PC-3 (cell line): ENCODE results near the gene SHC4. TPM values are rescaled to one million over a fixed set of nuclear protein-coding genes. Genes with fewer than 3 reads are reported as not detected.

ENCODE experiments used
- ATAC-seq: fragments of 200-7000 bp; cut with Tn5 transposase; 2 replicates; pipeline ENCODE4 v1.9.1; 2020; ENCODE audit warnings: mild to moderate bottlenecking, moderate library complexity
- BruUV-seq: library from RNA; stranded (reverse); fragments of 400-500 nt; replicated peaks from 2 replicates; lab custom pipeline; 2021; lab: Mats Ljungman, UMichigan
- CTCF ChIA-PET: fragments of 300-600 bp; sonication (Branson Sonifier 250); formaldehyde crosslinking; loops from one replicate; lab custom pipeline; 2022; ENCODE audit warnings: antibody characterized with exemption; lab: Charles Lee
- POLR2A ChIA-PET: fragments of 300-600 bp; sonication (Branson Sonifier 250); formaldehyde crosslinking; loops from one replicate; lab custom pipeline; 2022; ENCODE audit warnings: antibody characterized with exemption; ENCODE audit not compliant: unreplicated experiment; lab: Charles Lee
- DNase-seq: peaks from one replicate; pipeline ENCODE4 v3.0.0-alpha.2; 2015
- H2AFZ ChIP-seq: fragments of 300-600 bp; sonication (generic); 2 replicates; pipeline ENCODE4 v1.6.0; 2016; ENCODE audit warnings: antibody characterized with exemption, low read length
- H3F3A ChIP-seq: fragments of 300-600 bp; sonication (generic); one replicate; pipeline ENCODE4 v1.6.0; 2017; ENCODE audit warnings: antibody characterized with exemption, low read length, control low read depth, mild to moderate bottlenecking; ENCODE audit not compliant: unreplicated experiment
- H3K27ac ChIP-seq: fragments of 300-600 bp; sonication (generic); 2 replicates; pipeline ENCODE4 v1.5.1; 2016; ENCODE audit warnings: mild to moderate bottlenecking, low read length
- H3K27me3 ChIP-seq: fragments of 300-600 bp; sonication (generic); 2 replicates; pipeline ENCODE4 v1.6.1; 2016; ENCODE audit warnings: low read length, mixed read lengths
- H3K36me3 ChIP-seq: fragments of 300-600 bp; sonication (generic); 2 replicates; pipeline ENCODE4 v1.6.1; 2016; ENCODE audit warnings: low read depth, mixed run types, low read length, mixed read lengths
- H3K4me1 ChIP-seq: fragments of 300-600 bp; sonication (generic); 2 replicates; pipeline ENCODE4 v1.5.1; 2016; ENCODE audit warnings: low read length; ENCODE audit not compliant: insufficient read depth
- H3K4me2 ChIP-seq: fragments of 300-600 bp; sonication (generic); 2 replicates; pipeline ENCODE4 v1.6.0; 2016; ENCODE audit warnings: low read length
- H3K4me3 ChIP-seq: fragments of 300-600 bp; sonication (generic); 2 replicates; pipeline ENCODE4 v1.5.1; 2016; ENCODE audit warnings: mild to moderate bottlenecking, low read length, mixed read lengths
- H3K79me2 ChIP-seq: fragments of 300-600 bp; sonication (generic); 2 replicates; pipeline ENCODE4 v1.6.1; 2017; ENCODE audit warnings: low read length, mixed read lengths
- H3K9ac ChIP-seq: fragments of 300-600 bp; sonication (generic); 2 replicates; pipeline ENCODE4 v1.6.0; 2016; ENCODE audit warnings: mild to moderate bottlenecking, low read length
- H3K9me2 ChIP-seq: fragments of 300-600 bp; sonication (generic); replicated peaks from 2 replicates; pipeline ENCODE4 v1.6.1; 2016; ENCODE audit warnings: mixed run types, low read length, mixed read lengths
- H3K9me3 ChIP-seq: fragments of 300-600 bp; sonication (generic); 2 replicates; pipeline ENCODE4 v1.6.1; 2016; ENCODE audit warnings: low read length, mixed read lengths
- H4K20me1 ChIP-seq: fragments of 300-600 bp; sonication (generic); 2 replicates; pipeline ENCODE4 v1.6.1; 2016; ENCODE audit warnings: low read length, mixed read lengths
- EZH2 ChIP-seq: fragments of 300-600 bp; sonication (generic); IDR thresholded peaks from one replicate; pipeline ENCODE4 v1.6.1; 2017; ENCODE audit warnings: antibody characterized with exemption, mild to moderate bottlenecking, low read length; ENCODE audit not compliant: unreplicated experiment
- EZH2phosphoT487 ChIP-seq: fragments of 300-600 bp; sonication (generic); IDR thresholded peaks from 2 replicates; pipeline ENCODE4 v1.6.1; 2018; ENCODE audit warnings: mild to moderate bottlenecking, antibody characterized with exemption, low read length, borderline replicate concordance
- intact Hi-C: fragments of 100-400 bp; cut with micrococcal nuclease; formaldehyde crosslinking; loops from 2 replicates; pipeline ENCODE4 v1.9.0; 2023
- total RNA-seq: library from RNA; depleted of rRNA; stranded (reverse); fragments of >200 nt; gene quantifications from 2 replicates; pipeline ENCODE4 v1.2.3, GENCODE V29; 2014
- TF ChIP-seq, protein P1 (sequence below): fragments of 300-600 bp; sonication (generic); conservative IDR thresholded peaks from 2 replicates; pipeline ENCODE4 v1.5.1; 2017; ENCODE audit warnings: antibody characterized with exemption, low read depth, mild to moderate bottlenecking, low read length

Gene SHC4
- total RNA-seq, 1 experiment from 2014 or later = 2.4 TPM

DNA sequence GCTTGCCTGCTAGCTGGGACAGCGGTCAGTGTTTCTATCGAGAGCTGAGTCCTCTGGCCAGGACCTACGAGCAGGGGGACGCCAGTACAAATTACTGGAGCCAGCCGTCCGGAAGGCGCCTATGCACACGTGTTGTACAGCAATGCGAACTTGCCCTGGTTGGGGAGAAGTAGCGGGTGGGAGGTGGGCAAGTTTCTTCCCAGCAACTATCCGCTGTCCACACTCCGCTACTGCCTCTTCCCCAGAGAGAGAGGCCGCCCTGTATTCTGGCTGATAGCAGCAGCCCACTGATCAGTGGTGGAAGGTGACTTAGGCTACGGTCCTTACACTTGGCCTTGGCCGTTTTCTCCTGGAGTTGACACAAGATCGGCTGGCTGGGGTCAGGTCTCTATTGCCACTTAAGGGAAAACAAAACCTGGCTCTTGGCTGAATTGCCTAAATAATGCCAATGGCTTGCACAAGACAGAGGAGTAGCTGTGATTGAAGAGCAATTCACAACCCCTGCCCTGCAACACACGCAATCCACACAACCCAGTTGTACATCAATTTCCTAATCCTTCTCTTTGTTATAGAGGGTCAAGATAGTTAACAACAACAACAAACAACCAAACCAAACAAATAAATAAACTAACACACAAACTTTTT is 12.8 kb upstream of the SHC4 start:
- Histone ChIP-seq H3K9me2 (no peaks in the 10 kb centered on the region), H3F3A (no peaks in the 10 kb centered on the region), H2AFZ (peak overlapping the region; percentile 96), H3K4me3 (peak overlapping the region; percentile 70; the same call in 1 of the 2 replicates), H3K27ac (no peak overlapping the region), H3K36me3 (no peaks in the 10 kb centered on the region), H4K20me1 (no peaks in the 10 kb centered on the region), H3K27me3 (no peaks in the 10 kb centered on the region), H3K4me1 (peaks cover 5% of the 10 kb centered on the region; the same call in 1 of the 2 replicates), H3K4me2 (peak overlapping the region; percentile 90), H3K9me3 (no peaks in the 10 kb centered on the region), H3K79me2 (no peaks in the 10 kb centered on the region), H3K9ac (peak overlapping the region; percentile 80; the same call in 1 of the 2 replicates)
- TF ChIP-seq EZH2 = no peak
- TF ChIP-seq, protein P1, sequence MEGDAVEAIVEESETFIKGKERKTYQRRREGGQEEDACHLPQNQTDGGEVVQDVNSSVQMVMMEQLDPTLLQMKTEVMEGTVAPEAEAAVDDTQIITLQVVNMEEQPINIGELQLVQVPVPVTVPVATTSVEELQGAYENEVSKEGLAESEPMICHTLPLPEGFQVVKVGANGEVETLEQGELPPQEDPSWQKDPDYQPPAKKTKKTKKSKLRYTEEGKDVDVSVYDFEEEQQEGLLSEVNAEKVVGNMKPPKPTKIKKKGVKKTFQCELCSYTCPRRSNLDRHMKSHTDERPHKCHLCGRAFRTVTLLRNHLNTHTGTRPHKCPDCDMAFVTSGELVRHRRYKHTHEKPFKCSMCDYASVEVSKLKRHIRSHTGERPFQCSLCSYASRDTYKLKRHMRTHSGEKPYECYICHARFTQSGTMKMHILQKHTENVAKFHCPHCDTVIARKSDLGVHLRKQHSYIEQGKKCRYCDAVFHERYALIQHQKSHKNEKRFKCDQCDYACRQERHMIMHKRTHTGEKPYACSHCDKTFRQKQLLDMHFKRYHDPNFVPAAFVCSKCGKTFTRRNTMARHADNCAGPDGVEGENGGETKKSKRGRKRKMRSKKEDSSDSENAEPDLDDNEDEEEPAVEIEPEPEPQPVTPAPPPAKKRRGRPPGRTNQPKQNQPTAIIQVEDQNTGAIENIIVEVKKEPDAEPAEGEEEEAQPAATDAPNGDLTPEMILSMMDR = no peak
- TF ChIP-seq EZH2phosphoT487 = no peak
- CTCF ChIA-PET = interaction anchor here (2.1 kb wide), 1 partner anchor 115 kb away, joined by 17 read pairs; no protein-coding TSS in a partner anchor
- intact Hi-C loops = no loop called here
- no TSS peak for BruUV-seq
- ATAC-seq (no peak), DNase-seq (no peak)
- POLR2A ChIA-PET = no interaction called here

DNA sequence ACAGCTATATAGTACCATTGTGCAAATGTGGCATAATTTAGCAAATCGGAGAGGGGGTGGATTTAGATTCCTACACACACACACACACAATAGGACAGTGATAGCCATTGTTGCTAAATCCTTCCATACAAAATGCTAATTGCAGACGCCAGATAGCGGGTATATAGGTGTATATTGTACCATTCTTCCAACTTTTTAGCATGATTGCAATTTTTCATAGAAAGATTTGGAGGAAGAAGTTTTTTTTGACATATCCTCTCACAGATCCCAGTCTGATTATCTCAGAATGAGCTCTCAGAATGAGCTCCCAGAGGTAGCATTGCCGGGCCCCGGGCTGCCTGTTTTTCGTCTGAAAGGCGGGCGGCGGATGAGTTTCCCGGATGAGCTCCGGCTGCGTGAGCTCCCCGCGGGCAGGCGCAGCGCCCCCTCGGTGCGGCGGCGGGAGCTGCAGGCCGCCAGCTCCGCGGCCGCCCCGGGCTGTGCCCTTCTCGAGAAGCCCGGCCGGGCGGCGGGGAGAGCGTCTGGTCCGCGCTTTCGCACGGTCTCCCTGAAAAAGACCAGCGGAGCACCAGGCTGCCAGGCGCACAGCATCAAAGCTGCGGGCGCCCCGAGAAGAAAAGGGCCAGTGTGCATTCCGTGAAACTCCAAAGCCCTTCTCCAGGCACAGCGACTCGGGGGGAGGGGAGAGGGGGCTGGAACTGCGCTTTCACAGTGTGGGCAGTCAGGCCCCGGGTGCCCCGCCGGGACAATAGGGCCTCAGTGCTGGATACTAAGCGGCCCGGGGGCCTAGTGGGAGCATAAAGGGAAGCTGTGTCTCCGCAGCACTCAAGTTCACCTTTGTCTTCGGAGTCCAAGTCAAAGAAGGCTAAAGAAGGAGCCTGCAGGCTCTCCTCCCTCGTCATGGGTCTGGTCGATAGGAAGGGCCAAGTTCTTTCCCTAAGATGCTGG is 12.0 kb upstream of the SHC4 start:
- Histone ChIP-seq H3K9ac (peak overlapping the region; percentile 80), H3K4me3 (peak overlapping the region; percentile 70)
- POLR2A ChIA-PET = interaction anchor here (0.6 kb wide), 2 partner anchors 63 to 165 kb away, joined by 3 to 4 read pairs; partner anchors contain the start of gene CEP152

More for the DNA sequence above, 12.0 kb upstream of the SHC4 start:
- peak overlapping the region; percentile 90 for H3K4me2 ChIP-seq
- CTCF ChIA-PET = interaction anchor here (0.5 to 2.1 kb wide), 18 partner anchors 10 to 1265 kb away, joined by 3 to 17 read pairs (median 4); partner anchors contain the start of genes CEP152, DUT, EID1 and SECISBP2L
- H3K36me3 ChIP-seq = no peaks in the 10 kb centered on the region
- no peaks in the 10 kb centered on the region for H4K20me1 ChIP-seq
- peaks cover 5% of the 10 kb centered on the region; the same call in 1 of the 2 replicates for H3K4me1 ChIP-seq
- TF ChIP-seq, protein P1 = peak; percentile 77
- TF ChIP-seq EZH2phosphoT487 = no peak
- DNase-seq = peak; percentile 84
- no peaks in the 10 kb centered on the region for H3K9me2 ChIP-seq
- no peaks in the 10 kb centered on the region for H3K27me3 ChIP-seq
- no peaks in the 10 kb centered on the region for H3K79me2 ChIP-seq
- H3F3A ChIP-seq = no peaks in the 10 kb centered on the region
- no TSS peak for BruUV-seq
- H3K27ac ChIP-seq = 0 out of 2 replicates have a peak overlapping the region, but pooled peaks have one; percentile 11
- peak; percentile 97 for ATAC-seq
- intact Hi-C loops = no loop called here
- H3K9me3 ChIP-seq = no peaks in the 10 kb centered on the region
- peak overlapping the region; percentile 96 for H2AFZ ChIP-seq
